SU-DHL-6 (cell line): Measurements from ENCODE around the gene GMDS.

Source experiments
- CTCF ChIP-seq: fragments of 200-600 bp; sonication (generic); IDR thresholded peaks from one replicate; pipeline ENCODE4 v1.5.1; 2017; ENCODE audit warnings: antibody characterized with exemption, mild to moderate bottlenecking, low read length, moderate library complexity; ENCODE audit not compliant: insufficient read depth, poor library complexity, severe bottlenecking
- EZH2phosphoT487 ChIP-seq: fragments of 200-600 bp; sonication (generic), shearing (Covaris generic); conservative IDR thresholded peaks from 2 replicates; pipeline ENCODE4 v1.6.1; 2018; ENCODE audit warnings: mild to moderate bottlenecking, antibody characterized with exemption, low read length, moderate library complexity, mixed read lengths

GRCh38 chr6:1916334-1917070, 328.9 kb downstream of the GMDS start:
- TF ChIP-seq CTCF, result no peak
- TF ChIP-seq EZH2phosphoT487, result no peak
